ENCODE data around the gene KCNQ1. TPM values are rescaled to one million over a fixed set of nuclear protein-coding genes. Genes with fewer than 3 reads are reported as not detected.

The KCNQ1 gene
- total RNA-seq, 1 donor from 2014 or later: 0.13 TPM

- no peak for DNase-seq (ENCODE audit: low read depth in 2 of 2)
Measured at GRCh38 chr11:2728663-2729332, 284.0 kb downstream of the KCNQ1 start.

GRCh38 chr11:2729841-2730240 lies 285.0 kb downstream of the KCNQ1 start:
- DNase-seq (ENCODE audit: low read depth in 2 of 2): no peak

GRCh38 chr11:2730272-2731129 lies 285.7 kb downstream of the KCNQ1 start:
- DNase-seq (ENCODE audit: low read depth in 2 of 2): no peak

- DNase-seq (ENCODE audit: low read depth in 2 of 2): no peak
Measured at GRCh38 chr11:2731130-2732125, 286.6 kb downstream of the KCNQ1 start.

- no peak for DNase-seq (ENCODE audit: low read depth in 2 of 2)
Measured at GRCh38 chr11:2732261-2732939, 287.6 kb downstream of the KCNQ1 start.

GRCh38 chr11:2732940-2733628 lies 288.3 kb downstream of the KCNQ1 start:
- DNase-seq (ENCODE audit: low read depth in 2 of 2): no peak

- DNase-seq (ENCODE audit: low read depth in 2 of 2): no peak
Measured at GRCh38 chr11:2734181-2735052, 289.6 kb downstream of the KCNQ1 start.

- no peak for DNase-seq (ENCODE audit: low read depth in 2 of 2)
Measured at GRCh38 chr11:2735053-2735589, 290.3 kb downstream of the KCNQ1 start.

GRCh38 chr11:2736577-2737225 lies 291.9 kb downstream of the KCNQ1 start:
- DNase-seq (ENCODE audit: low read depth in 2 of 2): no peak

GRCh38 chr11:2737226-2737590 lies 292.4 kb downstream of the KCNQ1 start:
- no peak for DNase-seq (ENCODE audit: low read depth in 2 of 2)

GRCh38 chr11:2737866-2738265 lies 293.1 kb downstream of the KCNQ1 start:
- no peak for DNase-seq (ENCODE audit: low read depth in 2 of 2)

- DNase-seq (ENCODE audit: low read depth in 2 of 2): no peak
Measured at GRCh38 chr11:2738551-2739431, 294.0 kb downstream of the KCNQ1 start.

GRCh38 chr11:2739531-2740274 lies 294.9 kb downstream of the KCNQ1 start:
- DNase-seq (ENCODE audit: low read depth in 2 of 2): no peak

GRCh38 chr11:2740275-2740940 lies 295.6 kb downstream of the KCNQ1 start:
- no peak for DNase-seq (ENCODE audit: low read depth in 2 of 2)

GRCh38 chr11:2741006-2741376 lies 296.2 kb downstream of the KCNQ1 start:
- no peak for DNase-seq (ENCODE audit: low read depth in 2 of 2)

GRCh38 chr11:2741377-2742131 lies 296.7 kb downstream of the KCNQ1 start:
- no peak for DNase-seq (ENCODE audit: low read depth in 2 of 2)

All from dermis microvascular lymphatic vessel endothelial cell (primary cell).